Measurements from ENCODE around the gene KRT82. TPM values are rescaled to one million over a fixed set of nuclear protein-coding genes. Genes with fewer than 3 reads are reported as not detected.

KRT82 gene
- polyA plus RNA-seq, 1 of the 3 experiments (the other 2 are of a cell fraction) = not detected

DNA sequence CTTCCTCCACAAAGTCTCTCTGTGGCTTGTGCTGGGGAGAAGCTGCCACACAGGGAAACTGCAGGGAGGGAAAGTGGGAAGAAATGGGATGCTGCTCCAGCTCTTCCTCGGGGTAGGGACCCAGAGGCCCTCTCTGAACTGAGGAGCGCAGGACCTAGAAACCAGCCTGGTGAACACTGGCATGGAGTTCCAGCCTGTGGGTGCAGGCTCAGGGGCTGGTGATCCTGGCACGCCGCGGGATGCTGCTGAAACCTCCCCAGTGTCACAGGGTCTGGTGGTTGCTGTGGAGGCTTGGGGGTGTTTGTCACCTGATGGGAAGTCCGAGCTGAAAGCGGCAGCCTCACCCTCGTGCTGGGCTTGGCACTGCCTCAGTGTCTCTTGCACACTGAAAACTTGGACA is 33.3 kb upstream of the KRT82 start:
- H3K9me3 ChIP-seq = no peaks in the 10 kb centered on the region
- 37% methylated on average over 4 of the region's 8 CpGs for WGBS (ENCODE audit: low lambda C conversion rate)
- H3K4me1 ChIP-seq (ENCODE audit: control insufficient read depth in 1 of 2, insufficient read depth in 2 of 2, low read depth in 1 of 2, low read length in 1 of 2) = peaks cover 0 to 22% of the 10 kb centered on the region in 2 experiments; a peak in 2 of 4 replicates
- H2AFZ ChIP-seq (ENCODE audit: low read depth) = no peak overlapping the region
- TF ChIP-seq GATA2 (CRISPR knock-in tag; IDR thresholded peaks at IDR 0.05) (no peak), MXI1 (IDR thresholded peaks at IDR 0.05; ENCODE audit: low read depth, low read length) (no peak), MEF2A (IDR thresholded peaks at IDR 0.05; ENCODE audit: borderline replicate concordance, low read depth) (no peak), RXRA (IDR thresholded peaks at IDR 0.05; ENCODE audit: borderline replicate concordance, low read depth) (no peak), TAF1 (IDR thresholded peaks at IDR 0.05; ENCODE audit: borderline replicate concordance, low read depth, low read length) (no peak), JUND (IDR thresholded peaks at IDR 0.05) (no peak), GABPA (IDR thresholded peaks at IDR 0.05; ENCODE audit: low read depth) (no peak), RCOR1 (IDR thresholded peaks at IDR 0.05; ENCODE audit: low read length) (no peak), SMC3 (IDR thresholded peaks at IDR 0.05; ENCODE audit: low read depth, low read length) (no peak), NFIC (IDR thresholded peaks at IDR 0.05; ENCODE audit: borderline replicate concordance) (no peak)
- TF ChIP-seq, protein P1, sequence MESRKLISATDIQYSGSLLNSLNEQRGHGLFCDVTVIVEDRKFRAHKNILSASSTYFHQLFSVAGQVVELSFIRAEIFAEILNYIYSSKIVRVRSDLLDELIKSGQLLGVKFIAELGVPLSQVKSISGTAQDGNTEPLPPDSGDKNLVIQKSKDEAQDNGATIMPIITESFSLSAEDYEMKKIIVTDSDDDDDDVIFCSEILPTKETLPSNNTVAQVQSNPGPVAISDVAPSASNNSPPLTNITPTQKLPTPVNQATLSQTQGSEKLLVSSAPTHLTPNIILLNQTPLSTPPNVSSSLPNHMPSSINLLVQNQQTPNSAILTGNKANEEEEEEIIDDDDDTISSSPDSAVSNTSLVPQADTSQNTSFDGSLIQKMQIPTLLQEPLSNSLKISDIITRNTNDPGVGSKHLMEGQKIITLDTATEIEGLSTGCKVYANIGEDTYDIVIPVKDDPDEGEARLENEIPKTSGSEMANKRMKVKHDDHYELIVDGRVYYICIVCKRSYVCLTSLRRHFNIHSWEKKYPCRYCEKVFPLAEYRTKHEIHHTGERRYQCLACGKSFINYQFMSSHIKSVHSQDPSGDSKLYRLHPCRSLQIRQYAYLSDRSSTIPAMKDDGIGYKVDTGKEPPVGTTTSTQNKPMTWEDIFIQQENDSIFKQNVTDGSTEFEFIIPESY (IDR thresholded peaks at IDR 0.05; ENCODE audit: borderline replicate concordance, low read depth) = no peak
- TF ChIP-seq, protein P2, sequence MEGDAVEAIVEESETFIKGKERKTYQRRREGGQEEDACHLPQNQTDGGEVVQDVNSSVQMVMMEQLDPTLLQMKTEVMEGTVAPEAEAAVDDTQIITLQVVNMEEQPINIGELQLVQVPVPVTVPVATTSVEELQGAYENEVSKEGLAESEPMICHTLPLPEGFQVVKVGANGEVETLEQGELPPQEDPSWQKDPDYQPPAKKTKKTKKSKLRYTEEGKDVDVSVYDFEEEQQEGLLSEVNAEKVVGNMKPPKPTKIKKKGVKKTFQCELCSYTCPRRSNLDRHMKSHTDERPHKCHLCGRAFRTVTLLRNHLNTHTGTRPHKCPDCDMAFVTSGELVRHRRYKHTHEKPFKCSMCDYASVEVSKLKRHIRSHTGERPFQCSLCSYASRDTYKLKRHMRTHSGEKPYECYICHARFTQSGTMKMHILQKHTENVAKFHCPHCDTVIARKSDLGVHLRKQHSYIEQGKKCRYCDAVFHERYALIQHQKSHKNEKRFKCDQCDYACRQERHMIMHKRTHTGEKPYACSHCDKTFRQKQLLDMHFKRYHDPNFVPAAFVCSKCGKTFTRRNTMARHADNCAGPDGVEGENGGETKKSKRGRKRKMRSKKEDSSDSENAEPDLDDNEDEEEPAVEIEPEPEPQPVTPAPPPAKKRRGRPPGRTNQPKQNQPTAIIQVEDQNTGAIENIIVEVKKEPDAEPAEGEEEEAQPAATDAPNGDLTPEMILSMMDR (IDR thresholded peaks at IDR 0.05) = no peak
- H4K20me1 ChIP-seq (ENCODE audit: insufficient read depth) = no peaks in the 10 kb centered on the region
- ChIA-PET POLR2A (no interaction called here), CTCF (interaction anchor here (0.9 kb wide), 1 partner anchor 11 kb away, joined by 3 read pairs; no protein-coding TSS in a partner anchor)
- H3K27me3 ChIP-seq (ENCODE audit: insufficient read depth) = no peaks in the 10 kb centered on the region
- H3F3A ChIP-seq (replicated peaks; ENCODE audit: insufficient read depth) = peaks cover 23% of the 10 kb centered on the region
- H3K9me2 ChIP-seq = no peaks in the 10 kb centered on the region
- H3K36me3 ChIP-seq (replicated peaks in 1 of 2; ENCODE audit: control insufficient read depth in 1 of 2, insufficient read depth in 2 of 2, low read length in 1 of 2) = no peaks in the 10 kb centered on the region
- no peak overlapping the region for H3K9ac ChIP-seq
- no peak overlapping the region for H3K27ac ChIP-seq (ENCODE audit: low read depth in 2 of 2, low read length in 1 of 2)
- no peak overlapping the region for H3K4me2 ChIP-seq
- no peak for DNase-seq
- H3K79me2 ChIP-seq (ENCODE audit: insufficient read depth) = no peaks in the 10 kb centered on the region
- no peak overlapping the region for H3K4me3 ChIP-seq (ENCODE audit: low read depth in 2 of 2, low read length in 1 of 2)

DNA sequence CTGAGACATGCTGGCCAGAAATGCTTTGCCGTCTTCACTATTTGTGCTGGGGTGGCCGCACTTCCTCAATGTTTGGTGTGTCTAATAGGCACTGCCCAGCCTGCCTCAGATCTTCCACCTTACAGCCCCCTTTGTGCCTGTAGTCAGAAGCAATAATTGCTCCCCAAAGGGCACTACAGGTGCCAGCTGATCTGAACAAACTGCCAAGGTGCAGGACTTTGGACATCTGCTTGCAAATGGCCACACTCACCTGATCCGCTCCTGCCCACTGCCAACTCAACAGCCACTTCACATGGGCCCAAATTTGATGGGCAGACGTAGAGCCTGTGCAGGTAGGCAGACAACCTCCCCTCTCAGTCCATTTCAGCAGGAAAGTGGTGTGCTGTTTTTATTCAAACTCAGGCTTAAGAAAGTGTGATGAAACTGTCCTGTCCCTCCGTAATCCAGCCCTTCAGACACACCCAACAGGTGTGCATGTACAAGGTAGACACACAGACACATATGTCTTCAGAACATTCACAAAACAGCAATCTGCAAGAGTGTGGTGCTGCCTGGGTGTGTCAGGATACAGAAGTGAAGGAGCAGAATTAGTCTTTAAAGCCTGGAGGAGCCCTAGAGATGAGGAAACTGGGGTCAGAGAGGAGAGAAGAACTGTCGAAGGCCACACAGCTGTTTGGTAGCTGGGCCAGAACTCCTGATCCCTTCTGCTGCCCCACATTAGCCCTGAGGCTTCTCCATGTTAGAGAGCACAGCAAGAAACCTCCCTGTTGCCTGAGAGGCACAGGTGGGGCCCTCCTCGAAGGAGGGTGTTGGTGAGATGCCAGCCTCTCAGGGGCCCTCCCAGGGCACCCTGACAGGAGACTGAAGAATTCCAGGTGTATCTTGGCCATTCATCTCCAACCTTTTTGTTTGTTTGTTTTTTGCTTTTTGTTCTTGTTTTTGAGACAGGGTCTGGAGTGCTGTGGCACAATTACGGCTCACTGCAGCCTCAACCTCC is 32.5 kb upstream of the KRT82 start:
- Histone ChIP-seq H3K4me1 (ENCODE audit: control insufficient read depth in 1 of 2, insufficient read depth in 2 of 2, low read depth in 1 of 2, low read length in 1 of 2) (peaks cover 0 to 22% of the 10 kb centered on the region in 2 experiments; a peak in 2 of 4 replicates), H3K27ac (ENCODE audit: low read depth in 2 of 2, low read length in 1 of 2) (no peak overlapping the region), H3K4me3 (ENCODE audit: low read depth in 2 of 2, low read length in 1 of 2) (no peak overlapping the region), H3K79me2 (ENCODE audit: insufficient read depth) (no peaks in the 10 kb centered on the region), H3F3A (replicated peaks; ENCODE audit: insufficient read depth) (peaks cover 23% of the 10 kb centered on the region), H4K20me1 (ENCODE audit: insufficient read depth) (no peaks in the 10 kb centered on the region), H3K9me3 (no peaks in the 10 kb centered on the region), H3K9me2 (no peaks in the 10 kb centered on the region), H2AFZ (ENCODE audit: low read depth) (no peak overlapping the region), H3K4me2 (no peak overlapping the region), H3K27me3 (ENCODE audit: insufficient read depth) (peaks cover 1% of the 10 kb centered on the region; the same call in 1 of the 2 replicates), H3K36me3 (replicated peaks in 1 of 2; ENCODE audit: control insufficient read depth in 1 of 2, insufficient read depth in 2 of 2, low read length in 1 of 2) (no peaks in the 10 kb centered on the region), H3K9ac (no peak overlapping the region)
- CTCF ChIA-PET = interaction anchor here (0.6 kb wide), 1 partner anchor 11 kb away, joined by 3 read pairs; no protein-coding TSS in a partner anchor
- POLR2A ChIA-PET = no interaction called here
- WGBS (ENCODE audit: low lambda C conversion rate) = 48% methylated on average over 8 of the region's 8 CpGs
- no peak for DNase-seq
- TF ChIP-seq, protein P2 (IDR thresholded peaks at IDR 0.05) = no peak
- TF ChIP-seq NFIC (IDR thresholded peaks at IDR 0.05; ENCODE audit: borderline replicate concordance) (no peak), JUND (IDR thresholded peaks at IDR 0.05) (no peak), GABPA (IDR thresholded peaks at IDR 0.05; ENCODE audit: low read depth) (no peak), GATA2 (CRISPR knock-in tag; IDR thresholded peaks at IDR 0.05) (no peak)
- TF ChIP-seq, protein P3, sequence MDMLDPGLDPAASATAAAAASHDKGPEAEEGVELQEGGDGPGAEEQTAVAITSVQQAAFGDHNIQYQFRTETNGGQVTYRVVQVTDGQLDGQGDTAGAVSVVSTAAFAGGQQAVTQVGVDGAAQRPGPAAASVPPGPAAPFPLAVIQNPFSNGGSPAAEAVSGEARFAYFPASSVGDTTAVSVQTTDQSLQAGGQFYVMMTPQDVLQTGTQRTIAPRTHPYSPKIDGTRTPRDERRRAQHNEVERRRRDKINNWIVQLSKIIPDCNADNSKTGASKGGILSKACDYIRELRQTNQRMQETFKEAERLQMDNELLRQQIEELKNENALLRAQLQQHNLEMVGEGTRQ (IDR thresholded peaks at IDR 0.05; ENCODE audit: borderline replicate concordance, low read depth, low read length) = no peak
- TF ChIP-seq, protein P4, sequence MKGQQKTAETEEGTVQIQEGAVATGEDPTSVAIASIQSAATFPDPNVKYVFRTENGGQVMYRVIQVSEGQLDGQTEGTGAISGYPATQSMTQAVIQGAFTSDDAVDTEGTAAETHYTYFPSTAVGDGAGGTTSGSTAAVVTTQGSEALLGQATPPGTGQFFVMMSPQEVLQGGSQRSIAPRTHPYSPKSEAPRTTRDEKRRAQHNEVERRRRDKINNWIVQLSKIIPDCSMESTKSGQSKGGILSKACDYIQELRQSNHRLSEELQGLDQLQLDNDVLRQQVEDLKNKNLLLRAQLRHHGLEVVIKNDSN (IDR thresholded peaks at IDR 0.05; ENCODE audit: borderline replicate concordance, low read depth) = no peak
- TF ChIP-seq, protein P5, sequence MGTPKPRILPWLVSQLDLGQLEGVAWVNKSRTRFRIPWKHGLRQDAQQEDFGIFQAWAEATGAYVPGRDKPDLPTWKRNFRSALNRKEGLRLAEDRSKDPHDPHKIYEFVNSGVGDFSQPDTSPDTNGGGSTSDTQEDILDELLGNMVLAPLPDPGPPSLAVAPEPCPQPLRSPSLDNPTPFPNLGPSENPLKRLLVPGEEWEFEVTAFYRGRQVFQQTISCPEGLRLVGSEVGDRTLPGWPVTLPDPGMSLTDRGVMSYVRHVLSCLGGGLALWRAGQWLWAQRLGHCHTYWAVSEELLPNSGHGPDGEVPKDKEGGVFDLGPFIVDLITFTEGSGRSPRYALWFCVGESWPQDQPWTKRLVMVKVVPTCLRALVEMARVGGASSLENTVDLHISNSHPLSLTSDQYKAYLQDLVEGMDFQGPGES (IDR thresholded peaks at IDR 0.05; ENCODE audit: low read depth, low read length) = no peak

Data from SK-N-SH (cell line).